HL-60/S4 treated with phorbol 12-myristate 13-acetate at 8.2 ng/mL for 4 days and 3 days (cell line): ENCODE data around the gene RNF150.

Experiments
- in situ Hi-C: fragments of 300-500 bp; cut with MboI; formaldehyde crosslinking; loops from 2 replicates; pipeline ENCODE4 v1.15.0; 2022; ENCODE audit warnings: low sequenced_read_pairs

Gene RNF150

GRCh38 chr4:140989944-140990343, 143.3 kb downstream of the RNF150 start:
- in situ Hi-C loops = no loop called here

GRCh38 chr4:140986045-140986444, 147.2 kb downstream of the RNF150 start:
- in situ Hi-C loops = no loop called here

GRCh38 chr4:140982613-140983340, 150.5 kb downstream of the RNF150 start:
- in situ Hi-C loops = no loop called here

DNA sequence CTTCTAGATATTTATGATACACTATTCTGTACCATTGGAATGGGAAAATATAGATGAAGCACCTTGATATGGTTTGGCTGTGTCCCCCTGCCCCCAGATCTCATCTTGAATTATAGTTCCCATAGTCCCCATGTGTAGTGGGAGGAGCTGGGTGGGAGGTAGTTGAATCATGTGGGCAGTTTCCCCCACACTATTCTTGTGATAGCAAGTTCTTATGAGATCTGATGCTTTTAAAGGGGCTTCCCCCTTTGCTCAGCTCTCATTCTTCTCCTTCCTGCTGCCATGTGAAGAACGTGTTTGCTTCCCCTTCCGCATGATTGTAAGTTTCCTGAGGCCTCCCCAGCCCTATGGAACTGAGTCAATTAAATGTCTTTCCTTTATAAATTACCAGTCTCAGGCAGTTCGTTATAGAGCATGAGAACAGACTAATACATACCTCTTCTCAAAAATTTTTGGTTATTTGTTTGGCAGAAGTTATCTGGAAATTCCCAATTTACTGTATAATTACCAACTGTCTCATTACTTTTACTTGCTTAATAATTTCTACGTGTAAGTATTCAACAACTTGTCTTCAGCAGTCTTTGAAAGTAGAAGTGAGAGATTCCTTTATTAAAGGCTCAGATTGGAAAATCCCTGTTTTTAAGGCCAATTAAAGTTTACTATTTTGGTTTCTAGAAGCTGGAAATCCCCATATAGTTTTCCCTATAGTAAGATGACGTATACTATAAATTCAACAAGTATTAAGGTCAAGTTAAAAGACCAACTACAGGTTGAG, 152.7 kb downstream of the RNF150 start:
- in situ Hi-C loops = no loop called here

DNA sequence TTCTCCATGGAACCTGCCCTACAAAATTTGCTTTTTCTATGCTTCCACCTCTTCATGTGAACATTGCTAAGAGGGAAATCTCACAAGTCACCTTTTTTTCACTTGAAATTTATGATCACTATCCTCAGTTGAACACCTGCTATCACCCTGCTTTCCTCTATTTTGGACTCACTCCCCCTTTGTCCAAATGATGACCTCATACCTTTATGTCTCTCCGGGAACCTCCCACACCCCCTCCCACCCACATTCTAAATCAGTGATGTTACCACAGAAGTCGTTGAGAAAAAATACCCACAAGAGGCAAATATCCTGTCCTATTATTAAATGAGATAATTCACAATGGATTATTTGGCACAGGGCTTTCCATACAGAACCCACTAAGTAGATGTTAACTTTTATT, 156.5 kb downstream of the RNF150 start:
- in situ Hi-C loops = no loop called here

DNA sequence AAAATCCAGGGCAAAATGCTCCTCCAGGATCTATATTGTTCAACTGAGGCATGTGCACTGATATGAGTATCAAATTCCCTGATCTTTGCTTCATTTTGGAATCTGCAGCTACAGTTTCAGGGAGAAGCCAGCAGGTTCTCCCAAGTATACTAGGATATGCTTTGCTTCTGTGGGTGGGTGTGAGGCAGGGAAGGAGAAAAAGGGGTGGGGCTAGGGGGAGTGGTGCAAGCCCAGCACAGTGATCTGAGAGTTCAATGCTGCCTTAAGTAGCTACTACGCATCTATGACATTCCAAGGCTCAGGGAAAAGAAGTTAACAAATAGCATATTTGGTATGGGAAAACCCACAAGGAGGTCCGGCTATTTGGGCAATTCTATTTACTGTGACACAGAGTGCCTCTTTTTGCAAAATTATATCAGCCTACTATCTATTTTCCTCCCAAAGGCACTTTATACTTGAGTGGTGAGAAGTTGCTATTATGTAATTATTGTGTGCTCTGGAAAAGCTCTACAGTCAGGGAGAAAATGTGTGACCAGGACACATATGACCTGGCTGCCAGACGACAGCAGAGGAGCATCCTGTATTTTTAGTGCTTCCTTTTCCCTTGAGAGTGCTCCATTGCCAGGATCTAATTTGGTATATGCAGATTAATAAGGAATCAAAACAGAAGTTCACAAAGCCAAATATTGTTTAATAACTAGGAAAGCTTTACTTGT, 162.0 kb downstream of the RNF150 start:
- in situ Hi-C loops = no loop called here

GRCh38 chr4:140969296-140969695, 164.0 kb downstream of the RNF150 start:
- in situ Hi-C loops = no loop called here

- in situ Hi-C loops = no loop called here
Observed at GRCh38 chr4:140968371-140968770, 164.9 kb downstream of the RNF150 start.

DNA sequence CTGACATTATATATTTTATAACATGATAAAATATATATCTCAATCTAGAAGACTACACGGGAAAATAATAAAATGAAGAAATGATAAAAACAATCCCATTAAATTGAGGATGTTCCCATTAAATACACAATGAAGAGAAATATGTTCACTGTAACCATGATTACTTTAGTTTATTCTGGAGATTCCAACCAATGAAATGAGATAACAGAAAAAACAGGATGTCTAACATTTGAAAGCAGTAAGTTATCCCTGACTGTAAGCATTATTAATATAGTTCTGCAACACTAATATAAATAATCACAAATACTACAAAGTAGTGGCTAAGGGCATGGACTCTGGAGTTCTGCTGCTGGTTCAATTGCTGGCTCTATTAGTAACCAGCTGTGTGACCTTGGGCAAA, 169.4 kb downstream of the RNF150 start:
- in situ Hi-C loops = no loop called here

DNA sequence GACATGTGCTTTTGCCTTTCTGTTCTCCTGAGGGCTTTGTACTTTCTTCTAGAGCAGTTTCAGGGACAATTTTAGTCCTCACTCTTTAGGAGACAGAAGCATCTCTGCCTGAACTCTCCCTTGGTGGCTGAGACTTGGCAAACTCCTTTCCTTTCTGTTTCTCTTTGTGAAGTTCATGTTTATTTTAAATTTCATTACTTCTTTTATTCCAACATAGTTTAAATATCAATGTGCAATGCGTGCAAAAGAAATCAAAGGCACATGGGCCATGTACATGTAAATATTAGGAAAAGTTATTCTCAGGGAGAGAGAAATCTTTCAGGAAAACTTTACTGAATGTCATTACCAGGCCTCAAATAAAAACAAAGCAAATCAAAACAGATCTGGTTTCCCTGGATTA, 177.6 kb downstream of the RNF150 start:
- in situ Hi-C loops = no loop called here

- in situ Hi-C loops = no loop called here
Observed at GRCh38 chr4:140952717-140953116, 180.6 kb downstream of the RNF150 start.

DNA sequence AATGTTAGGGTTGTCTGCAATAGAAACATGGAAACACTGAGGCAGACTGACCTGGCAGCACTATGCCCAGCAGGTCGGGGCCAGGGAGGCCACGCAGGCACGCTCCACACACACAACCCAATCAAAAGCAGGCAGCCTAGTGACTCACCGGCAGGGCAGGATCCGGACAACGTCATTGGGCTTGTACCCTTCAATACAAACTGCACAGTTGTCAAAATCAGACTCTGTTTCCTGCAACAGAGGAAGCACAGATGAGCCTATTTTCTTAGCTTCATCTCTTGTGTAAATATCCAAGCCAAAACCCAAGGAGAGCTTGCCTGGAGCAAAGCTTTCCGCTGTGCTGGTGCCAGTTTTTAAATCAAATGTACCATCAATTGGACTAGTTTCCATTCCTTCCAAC, 185.8 kb downstream of the RNF150 start:
- in situ Hi-C loops = no loop called here

- in situ Hi-C loops = no loop called here
Observed at GRCh38 chr4:140945106-140945505, 188.2 kb downstream of the RNF150 start.

- in situ Hi-C loops = no loop called here
Observed at GRCh38 chr4:140944572-140944971, 188.7 kb downstream of the RNF150 start.

GRCh38 chr4:140944199-140944515, 189.1 kb downstream of the RNF150 start:
- in situ Hi-C loops = no loop called here

DNA sequence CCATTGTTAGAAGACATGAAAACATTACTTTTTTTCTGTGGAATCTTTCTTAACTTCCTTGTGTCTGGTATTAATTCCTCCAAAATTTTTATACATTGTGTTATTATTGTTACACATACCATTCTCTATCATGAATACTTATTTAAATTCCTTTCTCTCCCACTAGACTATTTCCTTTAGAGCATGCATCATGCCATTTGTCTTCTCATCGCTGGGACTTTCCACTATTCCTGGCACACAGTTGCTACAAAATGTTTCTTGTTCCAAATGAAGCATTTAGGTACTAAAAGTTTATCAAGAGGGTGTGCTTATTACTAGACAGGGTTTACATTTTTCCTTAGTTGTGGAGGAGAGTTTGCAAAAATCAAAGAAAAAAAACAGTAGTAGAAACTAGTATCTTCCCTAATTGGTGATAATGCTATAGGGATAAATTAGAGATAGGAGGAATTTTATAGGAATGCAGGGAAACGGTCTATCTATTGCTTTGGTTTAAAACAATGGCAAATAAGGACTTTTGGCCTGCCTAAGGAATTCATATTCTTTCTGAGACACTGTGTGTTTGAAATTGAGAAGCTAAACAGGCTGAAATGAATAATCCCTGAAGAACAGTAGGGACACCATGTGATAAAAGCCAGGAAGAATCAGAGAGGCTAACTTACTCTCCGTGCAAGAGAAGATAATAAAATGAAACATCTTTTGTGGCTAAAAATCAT, 189.6 kb downstream of the RNF150 start:
- in situ Hi-C loops = no loop called here

GRCh38 chr4:140940589-140940988, 192.7 kb downstream of the RNF150 start:
- in situ Hi-C loops = no loop called here

DNA sequence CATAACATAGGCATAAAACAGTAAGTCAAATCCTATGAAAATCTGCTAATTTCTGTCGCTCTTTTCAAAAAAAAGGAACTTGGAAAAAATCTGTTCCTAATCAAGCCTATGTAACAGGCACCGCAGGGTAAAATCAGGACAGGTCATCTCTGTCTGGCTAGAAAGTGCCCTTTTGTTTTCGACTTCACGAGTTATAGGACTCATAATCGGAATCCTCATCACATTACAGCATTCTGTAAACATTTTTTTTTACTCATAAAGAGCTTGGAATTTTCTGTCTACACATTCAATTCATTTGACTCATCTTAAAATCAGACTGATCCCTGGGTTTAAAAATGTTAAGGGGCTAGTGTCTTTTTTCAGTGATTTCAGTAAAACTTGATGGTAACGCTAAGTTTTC, 195.4 kb downstream of the RNF150 start:
- in situ Hi-C loops = no loop called here

GRCh38 chr4:140935254-140935653, 198.0 kb downstream of the RNF150 start:
- in situ Hi-C loops = no loop called here

GRCh38 chr4:140932501-140933045, 200.7 kb downstream of the RNF150 start:
- in situ Hi-C loops = no loop called here

DNA sequence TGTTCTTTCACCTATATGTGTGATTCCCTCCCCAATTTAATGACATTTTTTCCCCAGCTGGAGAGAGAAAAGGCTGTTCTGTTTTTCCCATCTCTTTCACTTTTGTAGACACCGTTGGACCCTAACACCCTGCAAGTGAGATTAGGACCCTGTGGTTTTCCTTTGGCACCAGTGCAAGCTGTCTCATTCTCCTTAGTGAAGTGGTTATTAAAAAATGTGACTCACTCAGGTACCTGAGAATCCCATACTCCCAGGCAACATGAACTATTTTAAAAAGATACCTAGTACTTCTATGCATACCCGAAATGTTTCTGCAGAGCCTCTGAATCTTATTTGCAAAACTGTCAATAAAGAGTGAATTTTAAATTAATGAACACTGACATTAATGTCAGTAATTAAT, 201.4 kb downstream of the RNF150 start:
- in situ Hi-C loops = no loop called here
